ENCODE data around the gene CTNNA3.

DNA sequence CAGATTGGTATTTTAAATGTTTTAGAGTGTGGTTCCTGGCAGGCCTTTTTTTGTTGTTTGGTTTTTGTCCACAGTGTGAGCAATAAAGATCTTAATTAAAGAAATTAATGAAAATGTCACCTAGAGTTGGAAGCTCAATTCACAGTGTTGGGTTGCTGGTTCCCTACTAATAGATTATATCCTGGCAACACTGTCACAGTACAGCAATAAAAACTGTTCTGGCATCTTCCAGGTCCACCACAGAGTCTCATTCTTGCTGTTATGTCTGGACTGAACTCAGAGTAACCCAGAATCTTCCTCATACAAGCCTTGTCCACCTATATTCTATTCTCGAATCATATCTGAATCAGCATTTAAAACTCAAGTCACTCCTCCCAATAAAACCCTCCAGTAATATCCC lies 982.6 kb downstream of the CTNNA3 start:
- TF ChIP-seq, protein P1, sequence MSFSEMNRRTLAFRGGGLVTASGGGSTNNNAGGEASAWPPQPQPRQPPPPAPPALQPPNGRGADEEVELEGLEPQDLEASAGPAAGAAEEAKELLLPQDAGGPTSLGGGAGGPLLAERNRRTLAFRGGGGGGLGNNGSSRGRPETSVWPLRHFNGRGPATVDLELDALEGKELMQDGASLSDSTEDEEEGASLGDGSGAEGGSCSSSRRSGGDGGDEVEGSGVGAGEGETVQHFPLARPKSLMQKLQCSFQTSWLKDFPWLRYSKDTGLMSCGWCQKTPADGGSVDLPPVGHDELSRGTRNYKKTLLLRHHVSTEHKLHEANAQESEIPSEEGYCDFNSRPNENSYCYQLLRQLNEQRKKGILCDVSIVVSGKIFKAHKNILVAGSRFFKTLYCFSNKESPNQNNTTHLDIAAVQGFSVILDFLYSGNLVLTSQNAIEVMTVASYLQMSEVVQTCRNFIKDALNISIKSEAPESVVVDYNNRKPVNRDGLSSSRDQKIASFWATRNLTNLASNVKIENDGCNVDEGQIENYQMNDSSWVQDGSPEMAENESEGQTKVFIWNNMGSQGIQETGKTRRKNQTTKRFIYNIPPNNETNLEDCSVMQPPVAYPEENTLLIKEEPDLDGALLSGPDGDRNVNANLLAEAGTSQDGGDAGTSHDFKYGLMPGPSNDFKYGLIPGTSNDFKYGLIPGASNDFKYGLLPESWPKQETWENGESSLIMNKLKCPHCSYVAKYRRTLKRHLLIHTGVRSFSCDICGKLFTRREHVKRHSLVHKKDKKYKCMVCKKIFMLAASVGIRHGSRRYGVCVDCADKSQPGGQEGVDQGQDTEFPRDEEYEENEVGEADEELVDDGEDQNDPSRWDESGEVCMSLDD (tag by site-specific recombination; IDR thresholded peaks at IDR 0.05), result no peak
- TF ChIP-seq, protein P2, sequence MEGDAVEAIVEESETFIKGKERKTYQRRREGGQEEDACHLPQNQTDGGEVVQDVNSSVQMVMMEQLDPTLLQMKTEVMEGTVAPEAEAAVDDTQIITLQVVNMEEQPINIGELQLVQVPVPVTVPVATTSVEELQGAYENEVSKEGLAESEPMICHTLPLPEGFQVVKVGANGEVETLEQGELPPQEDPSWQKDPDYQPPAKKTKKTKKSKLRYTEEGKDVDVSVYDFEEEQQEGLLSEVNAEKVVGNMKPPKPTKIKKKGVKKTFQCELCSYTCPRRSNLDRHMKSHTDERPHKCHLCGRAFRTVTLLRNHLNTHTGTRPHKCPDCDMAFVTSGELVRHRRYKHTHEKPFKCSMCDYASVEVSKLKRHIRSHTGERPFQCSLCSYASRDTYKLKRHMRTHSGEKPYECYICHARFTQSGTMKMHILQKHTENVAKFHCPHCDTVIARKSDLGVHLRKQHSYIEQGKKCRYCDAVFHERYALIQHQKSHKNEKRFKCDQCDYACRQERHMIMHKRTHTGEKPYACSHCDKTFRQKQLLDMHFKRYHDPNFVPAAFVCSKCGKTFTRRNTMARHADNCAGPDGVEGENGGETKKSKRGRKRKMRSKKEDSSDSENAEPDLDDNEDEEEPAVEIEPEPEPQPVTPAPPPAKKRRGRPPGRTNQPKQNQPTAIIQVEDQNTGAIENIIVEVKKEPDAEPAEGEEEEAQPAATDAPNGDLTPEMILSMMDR (tag by site-specific recombination; IDR thresholded peaks at IDR 0.05), result no peak
- TF ChIP-seq, protein P3, sequence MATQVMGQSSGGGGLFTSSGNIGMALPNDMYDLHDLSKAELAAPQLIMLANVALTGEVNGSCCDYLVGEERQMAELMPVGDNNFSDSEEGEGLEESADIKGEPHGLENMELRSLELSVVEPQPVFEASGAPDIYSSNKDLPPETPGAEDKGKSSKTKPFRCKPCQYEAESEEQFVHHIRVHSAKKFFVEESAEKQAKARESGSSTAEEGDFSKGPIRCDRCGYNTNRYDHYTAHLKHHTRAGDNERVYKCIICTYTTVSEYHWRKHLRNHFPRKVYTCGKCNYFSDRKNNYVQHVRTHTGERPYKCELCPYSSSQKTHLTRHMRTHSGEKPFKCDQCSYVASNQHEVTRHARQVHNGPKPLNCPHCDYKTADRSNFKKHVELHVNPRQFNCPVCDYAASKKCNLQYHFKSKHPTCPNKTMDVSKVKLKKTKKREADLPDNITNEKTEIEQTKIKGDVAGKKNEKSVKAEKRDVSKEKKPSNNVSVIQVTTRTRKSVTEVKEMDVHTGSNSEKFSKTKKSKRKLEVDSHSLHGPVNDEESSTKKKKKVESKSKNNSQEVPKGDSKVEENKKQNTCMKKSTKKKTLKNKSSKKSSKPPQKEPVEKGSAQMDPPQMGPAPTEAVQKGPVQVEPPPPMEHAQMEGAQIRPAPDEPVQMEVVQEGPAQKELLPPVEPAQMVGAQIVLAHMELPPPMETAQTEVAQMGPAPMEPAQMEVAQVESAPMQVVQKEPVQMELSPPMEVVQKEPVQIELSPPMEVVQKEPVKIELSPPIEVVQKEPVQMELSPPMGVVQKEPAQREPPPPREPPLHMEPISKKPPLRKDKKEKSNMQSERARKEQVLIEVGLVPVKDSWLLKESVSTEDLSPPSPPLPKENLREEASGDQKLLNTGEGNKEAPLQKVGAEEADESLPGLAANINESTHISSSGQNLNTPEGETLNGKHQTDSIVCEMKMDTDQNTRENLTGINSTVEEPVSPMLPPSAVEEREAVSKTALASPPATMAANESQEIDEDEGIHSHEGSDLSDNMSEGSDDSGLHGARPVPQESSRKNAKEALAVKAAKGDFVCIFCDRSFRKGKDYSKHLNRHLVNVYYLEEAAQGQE (tag by site-specific recombination; IDR thresholded peaks at IDR 0.05), result no peak
- no peak for TF ChIP-seq HOXD13 (CRISPR knock-in tag; IDR thresholded peaks at IDR 0.05; ENCODE audit: borderline replicate concordance)
- no peak for TF ChIP-seq ZNF211 (tag by site-specific recombination; IDR thresholded peaks at IDR 0.05; ENCODE audit: low read depth)
- no peak for TF ChIP-seq ZNF146 (tag by site-specific recombination; IDR thresholded peaks at IDR 0.05)
- no peak for TF ChIP-seq ZNF221 (tag by site-specific recombination; IDR thresholded peaks at IDR 0.05; ENCODE audit: borderline replicate concordance)
- TF ChIP-seq ZNF785 (tag by site-specific recombination; IDR thresholded peaks at IDR 0.05), result no peak
- TF ChIP-seq ZBTB17 (tag by site-specific recombination; IDR thresholded peaks at IDR 0.05), result no peak
- no peak for TF ChIP-seq ZNF138 (tag by site-specific recombination; IDR thresholded peaks at IDR 0.05; ENCODE audit: borderline replicate concordance)
- no peak for TF ChIP-seq SCRT2 (tag by site-specific recombination; IDR thresholded peaks at IDR 0.05)
